Measurements from ENCODE around the gene LIN54. TPM values are rescaled to one million over a fixed set of nuclear protein-coding genes. Genes with fewer than 3 reads are reported as not detected.
"Not testable (repeated sequence)": the region's sequence is repeated elsewhere in the genome, so short reads cannot be mapped to it uniquely, and the experiment has no call there.

LIN54 gene
- total and polyA plus RNA-seq, 2 of the 4 experiments (the other 2 are of a cell fraction) = 5.3 to 26.9 TPM

DNA sequence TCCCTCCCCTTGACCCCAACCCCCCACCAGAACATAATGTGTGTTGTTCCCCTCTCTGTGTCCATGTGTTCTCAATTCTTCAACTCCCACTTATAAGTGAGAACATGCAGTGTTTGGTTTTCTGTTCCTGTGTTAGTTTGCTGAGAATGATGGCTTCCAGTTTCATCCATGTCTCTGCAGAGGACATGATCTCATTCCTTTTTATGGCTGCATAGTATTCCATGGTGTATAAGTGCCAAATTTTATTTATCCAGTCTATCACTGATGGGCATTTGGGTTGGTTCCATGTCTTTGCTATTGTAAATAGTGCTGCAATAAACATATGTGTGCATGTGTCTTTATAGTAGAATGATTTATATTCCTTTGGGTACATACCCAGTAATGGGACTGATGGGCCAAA is 23.1 kb downstream of the LIN54 start:
- not testable (repeated sequence) for BruUV-seq (replicated peaks)
- intact Hi-C loops (cut with micrococcal nuclease) = loop anchor here (5.0 kb wide), 1 partner anchor 45 kb away; no protein-coding TSS in a partner anchor

More for the DNA sequence above, 23.1 kb downstream of the LIN54 start:
- POLR2A ChIA-PET (ENCODE audit: unreplicated experiment); H3K27me3 ChIP-seq (ENCODE audit: control insufficient read depth, insufficient read depth, low read length); CTCF ChIA-PET; H3K4me2 ChIP-seq (ENCODE audit: low read depth, low read length); H4K8ac ChIP-seq (ENCODE audit: low read depth in 2 of 2, low read length in 2 of 2); H4K91ac ChIP-seq (ENCODE audit: insufficient read depth, low read depth, low read length); ATAC-seq (ENCODE audit: low read depth); H4K20me1 ChIP-seq (ENCODE audit: insufficient read depth, low read length); H3K9me3 ChIP-seq (ENCODE audit: control insufficient read depth, insufficient read depth, low read length); H2BK120ac ChIP-seq (ENCODE audit: low read depth, low read length); H4K5ac ChIP-seq (ENCODE audit: low read depth, low read length); H3K23ac ChIP-seq (ENCODE audit: low read depth, low read length); H2BK5ac ChIP-seq (ENCODE audit: low read depth, low read length, poor library complexity, severe bottlenecking); H2AFZ ChIP-seq (replicated peaks; ENCODE audit: low read length, poor library complexity); H3K14ac ChIP-seq (replicated peaks; ENCODE audit: low read depth, low read length); dilution Hi-C loops (cut with HindIII; ENCODE audit: low sequenced_read_pairs, unreplicated experiment); H2BK20ac ChIP-seq (ENCODE audit: low read depth, low read length); H3K4ac ChIP-seq (ENCODE audit: low read depth, low read length); H3K9me1 ChIP-seq (ENCODE audit: insufficient read depth, low read length); DNase-seq; H3K18ac ChIP-seq (ENCODE audit: low read depth, low read length); H3K27ac ChIP-seq (ENCODE audit: insufficient read depth, low read length); H2BK15ac ChIP-seq (ENCODE audit: low read depth, low read length); H3K56ac ChIP-seq (ENCODE audit: extremely low read depth, insufficient read depth, low read length); H2AK5ac ChIP-seq (ENCODE audit: low read depth, low read length); H2AK9ac ChIP-seq (replicated peaks; ENCODE audit: low read depth, low read length, poor library complexity); H3K36me3 ChIP-seq (ENCODE audit: control insufficient read depth, insufficient read depth, low read length); H3K9ac ChIP-seq (ENCODE audit: low read depth, low read length); in situ Hi-C loops (cut with MboI; ENCODE audit: low sequenced_read_pairs); H3K4me3 ChIP-seq (ENCODE audit: insufficient read depth, low read depth, low read length): not testable (repeated sequence)
- peaks cover 11% of the 10 kb centered on the region for H3K4me1 ChIP-seq (ENCODE audit: control insufficient read depth, insufficient read depth, low read length)
- peaks cover 25 to 46% of the 10 kb centered on the region in 2 experiments for H3K79me1 ChIP-seq (ENCODE audit: low read depth in 1 of 2, low read length in 2 of 2)

All from IMR-90 (cell line).